ENCODE measurements around the gene ELAVL4.

ELAVL4 gene

GRCh38 chr1:50181027-50181663 is 72.4 kb downstream of the ELAVL4 start:
- no peak overlapping the region for H3K27ac ChIP-seq (ENCODE audit: low read length)
- no peak overlapping the region for H3K4me3 ChIP-seq (ENCODE audit: low read length)
- H3K9me3 ChIP-seq (ENCODE audit: insufficient read depth, low read depth, low read length): no peaks in the 10 kb centered on the region
- H3K9ac ChIP-seq (ENCODE audit: low read depth, low read length): no peak overlapping the region
- H3K36me3 ChIP-seq (ENCODE audit: insufficient read depth, low read depth, low read length): no peaks in the 10 kb centered on the region
- no peaks in the 10 kb centered on the region for H3K27me3 ChIP-seq (ENCODE audit: insufficient read depth, low read length)
- no peaks in the 10 kb centered on the region for H3K4me1 ChIP-seq (ENCODE audit: insufficient read depth, low read length)

- Histone ChIP-seq H3K9me3 (ENCODE audit: insufficient read depth, low read depth, low read length) (no peaks in the 10 kb centered on the region), H3K4me1 (ENCODE audit: insufficient read depth, low read length) (no peaks in the 10 kb centered on the region), H3K36me3 (ENCODE audit: insufficient read depth, low read depth, low read length) (no peaks in the 10 kb centered on the region), H3K4me3 (ENCODE audit: low read length) (no peak overlapping the region), H3K27ac (ENCODE audit: low read length) (no peak overlapping the region), H3K27me3 (ENCODE audit: insufficient read depth, low read length) (no peaks in the 10 kb centered on the region), H3K9ac (ENCODE audit: low read depth, low read length) (no peak overlapping the region)
Measured at GRCh38 chr1:50183378-50184133, 74.8 kb downstream of the ELAVL4 start.

DNA sequence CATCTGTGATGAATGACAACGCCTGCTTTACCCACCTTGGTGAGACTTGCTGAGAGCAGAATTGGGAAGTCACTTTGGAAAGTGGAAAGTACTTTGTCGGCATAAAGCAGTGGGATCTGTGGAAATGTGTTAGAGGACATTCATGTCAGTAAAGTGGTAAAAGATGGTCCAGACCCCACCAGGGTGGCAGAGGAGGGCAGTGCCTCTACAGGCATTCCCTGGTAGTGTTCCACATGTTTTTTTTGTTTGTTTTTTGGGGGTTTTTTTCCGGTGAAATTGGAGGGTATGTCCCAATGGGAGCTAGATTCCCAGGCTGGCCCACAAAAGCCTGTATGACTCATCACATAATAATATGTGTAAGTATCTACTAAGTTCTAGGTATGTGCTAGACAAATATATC is 80.6 kb downstream of the ELAVL4 start:
- no peak overlapping the region for H3K4me3 ChIP-seq (ENCODE audit: low read length)
- no peaks in the 10 kb centered on the region for H3K27me3 ChIP-seq (ENCODE audit: insufficient read depth, low read length)
- H3K36me3 ChIP-seq (ENCODE audit: insufficient read depth, low read depth, low read length): no peaks in the 10 kb centered on the region
- H3K9me3 ChIP-seq (ENCODE audit: insufficient read depth, low read depth, low read length): no peaks in the 10 kb centered on the region
- H3K9ac ChIP-seq (ENCODE audit: low read depth, low read length): no peak overlapping the region
- H3K27ac ChIP-seq (ENCODE audit: low read length): no peak overlapping the region
- no peaks in the 10 kb centered on the region for H3K4me1 ChIP-seq (ENCODE audit: insufficient read depth, low read length)

GRCh38 chr1:50193002-50193401 is 84.3 kb downstream of the ELAVL4 start:
- Histone ChIP-seq H3K27me3 (ENCODE audit: insufficient read depth, low read length) (no peaks in the 10 kb centered on the region), H3K4me3 (ENCODE audit: low read length) (no peak overlapping the region), H3K4me1 (ENCODE audit: insufficient read depth, low read length) (no peaks in the 10 kb centered on the region), H3K9ac (ENCODE audit: low read depth, low read length) (no peak overlapping the region), H3K9me3 (ENCODE audit: insufficient read depth, low read depth, low read length) (no peaks in the 10 kb centered on the region), H3K36me3 (ENCODE audit: insufficient read depth, low read depth, low read length) (no peaks in the 10 kb centered on the region), H3K27ac (ENCODE audit: low read length) (no peak overlapping the region)

GRCh38 chr1:50195205-50195604 is 86.5 kb downstream of the ELAVL4 start:
- H3K36me3 ChIP-seq (ENCODE audit: insufficient read depth, low read depth, low read length): no peaks in the 10 kb centered on the region
- H3K27ac ChIP-seq (ENCODE audit: low read length): no peak overlapping the region
- no peak overlapping the region for H3K4me3 ChIP-seq (ENCODE audit: low read length)
- H3K9ac ChIP-seq (ENCODE audit: low read depth, low read length): no peak overlapping the region
- no peaks in the 10 kb centered on the region for H3K9me3 ChIP-seq (ENCODE audit: insufficient read depth, low read depth, low read length)
- no peaks in the 10 kb centered on the region for H3K27me3 ChIP-seq (ENCODE audit: insufficient read depth, low read length)
- H3K4me1 ChIP-seq (ENCODE audit: insufficient read depth, low read length): no peaks in the 10 kb centered on the region

- H3K27ac ChIP-seq (ENCODE audit: low read length): no peak overlapping the region
- no peak overlapping the region for H3K9ac ChIP-seq (ENCODE audit: low read depth, low read length)
- H3K9me3 ChIP-seq (ENCODE audit: insufficient read depth, low read depth, low read length): no peaks in the 10 kb centered on the region
- no peaks in the 10 kb centered on the region for H3K27me3 ChIP-seq (ENCODE audit: insufficient read depth, low read length)
- no peaks in the 10 kb centered on the region for H3K4me1 ChIP-seq (ENCODE audit: insufficient read depth, low read length)
- H3K36me3 ChIP-seq (ENCODE audit: insufficient read depth, low read depth, low read length): no peaks in the 10 kb centered on the region
- H3K4me3 ChIP-seq (ENCODE audit: low read length): no peak overlapping the region
Measured at GRCh38 chr1:50196081-50196480, 87.4 kb downstream of the ELAVL4 start.

- Histone ChIP-seq H3K4me1 (ENCODE audit: insufficient read depth, low read length) (no peaks in the 10 kb centered on the region), H3K27me3 (ENCODE audit: insufficient read depth, low read length) (no peaks in the 10 kb centered on the region), H3K27ac (ENCODE audit: low read length) (no peak overlapping the region)
Measured at GRCh38 chr1:50197216-50197615, 88.5 kb downstream of the ELAVL4 start.

DNA sequence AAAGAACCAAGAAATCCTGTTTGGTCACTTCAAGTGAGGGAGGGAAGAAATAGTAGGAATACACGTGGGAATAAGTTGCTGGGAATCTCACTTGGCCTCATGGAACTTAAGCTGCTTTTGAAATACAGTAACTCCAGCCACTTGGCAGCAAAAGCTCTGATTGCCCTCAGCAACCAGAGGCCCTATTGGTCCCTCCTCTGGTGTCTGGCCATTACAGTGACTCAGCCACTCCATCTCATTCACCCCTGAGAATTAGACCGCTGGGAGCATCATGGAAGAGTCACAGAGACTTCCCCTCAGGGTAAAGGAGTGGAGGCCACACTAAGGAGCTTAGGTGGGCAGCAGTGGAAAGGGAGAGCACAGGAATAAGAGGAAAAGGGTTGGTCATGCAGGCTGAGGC is 99.6 kb downstream of the ELAVL4 start:
- Histone ChIP-seq H3K4me3 (ENCODE audit: low read length) (no peak overlapping the region), H3K9me3 (ENCODE audit: insufficient read depth, low read depth, low read length) (no peaks in the 10 kb centered on the region), H3K27me3 (ENCODE audit: insufficient read depth, low read length) (no peaks in the 10 kb centered on the region), H3K36me3 (ENCODE audit: insufficient read depth, low read depth, low read length) (no peaks in the 10 kb centered on the region), H3K27ac (ENCODE audit: low read length) (no peak overlapping the region), H3K9ac (ENCODE audit: low read depth, low read length) (no peak overlapping the region), H3K4me1 (ENCODE audit: insufficient read depth, low read length) (no peaks in the 10 kb centered on the region)

More at GRCh38 chr1:50197216-50197615, 88.5 kb downstream of the ELAVL4 start:
- no peaks in the 10 kb centered on the region for H3K36me3 ChIP-seq (ENCODE audit: insufficient read depth, low read depth, low read length)
- no peak overlapping the region for H3K4me3 ChIP-seq (ENCODE audit: low read length)
- no peak overlapping the region for H3K9ac ChIP-seq (ENCODE audit: low read depth, low read length)
- no peaks in the 10 kb centered on the region for H3K9me3 ChIP-seq (ENCODE audit: insufficient read depth, low read depth, low read length)

GRCh38 chr1:50208756-50209155 is 100.0 kb downstream of the ELAVL4 start:
- Histone ChIP-seq H3K27ac (ENCODE audit: low read length) (no peak overlapping the region), H3K9ac (ENCODE audit: low read depth, low read length) (no peak overlapping the region), H3K4me3 (ENCODE audit: low read length) (no peak overlapping the region), H3K36me3 (ENCODE audit: insufficient read depth, low read depth, low read length) (no peaks in the 10 kb centered on the region), H3K9me3 (ENCODE audit: insufficient read depth, low read depth, low read length) (no peaks in the 10 kb centered on the region), H3K27me3 (ENCODE audit: insufficient read depth, low read length) (no peaks in the 10 kb centered on the region), H3K4me1 (ENCODE audit: insufficient read depth, low read length) (no peaks in the 10 kb centered on the region)

- Histone ChIP-seq H3K9ac (ENCODE audit: low read depth, low read length) (no peak overlapping the region), H3K9me3 (ENCODE audit: insufficient read depth, low read depth, low read length) (no peaks in the 10 kb centered on the region), H3K27me3 (ENCODE audit: insufficient read depth, low read length) (no peaks in the 10 kb centered on the region), H3K27ac (ENCODE audit: low read length) (no peak overlapping the region), H3K4me3 (ENCODE audit: low read length) (no peak overlapping the region), H3K36me3 (ENCODE audit: insufficient read depth, low read depth, low read length) (no peaks in the 10 kb centered on the region), H3K4me1 (ENCODE audit: insufficient read depth, low read length) (no peaks in the 10 kb centered on the region)
Measured at GRCh38 chr1:50209749-50210148, 101.0 kb downstream of the ELAVL4 start.

DNA sequence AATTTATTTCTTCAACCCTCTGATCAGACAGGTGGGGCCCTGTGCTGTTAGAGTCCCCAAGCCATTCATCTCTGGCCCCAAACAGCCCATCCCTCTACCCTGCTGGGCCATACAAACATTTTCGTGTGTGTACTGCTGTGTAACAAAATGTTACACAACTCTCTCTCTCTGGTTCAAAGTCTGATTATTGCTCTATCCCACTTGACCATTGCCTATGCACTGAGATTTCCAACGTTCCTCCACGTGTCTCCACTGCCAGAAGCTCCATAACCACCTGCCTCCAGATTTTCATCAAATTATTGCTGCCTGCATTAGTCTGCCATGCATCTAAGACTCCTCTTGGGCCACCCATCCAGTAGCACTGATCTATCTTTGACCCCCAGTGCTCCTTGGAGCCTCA is 104.8 kb downstream of the ELAVL4 start:
- no peaks in the 10 kb centered on the region for H3K4me1 ChIP-seq (ENCODE audit: insufficient read depth, low read length)
- H3K4me3 ChIP-seq (ENCODE audit: low read length): no peak overlapping the region
- no peaks in the 10 kb centered on the region for H3K27me3 ChIP-seq (ENCODE audit: insufficient read depth, low read length)
- no peak overlapping the region for H3K9ac ChIP-seq (ENCODE audit: low read depth, low read length)
- H3K9me3 ChIP-seq (ENCODE audit: insufficient read depth, low read depth, low read length): no peaks in the 10 kb centered on the region
- no peak overlapping the region for H3K27ac ChIP-seq (ENCODE audit: low read length)
- H3K36me3 ChIP-seq (ENCODE audit: insufficient read depth, low read depth, low read length): no peaks in the 10 kb centered on the region

- no peak overlapping the region for H3K4me3 ChIP-seq (ENCODE audit: low read length)
- no peaks in the 10 kb centered on the region for H3K36me3 ChIP-seq (ENCODE audit: insufficient read depth, low read depth, low read length)
- H3K9ac ChIP-seq (ENCODE audit: low read depth, low read length): no peak overlapping the region
- no peak overlapping the region for H3K27ac ChIP-seq (ENCODE audit: low read length)
- no peaks in the 10 kb centered on the region for H3K4me1 ChIP-seq (ENCODE audit: insufficient read depth, low read length)
- H3K27me3 ChIP-seq (ENCODE audit: insufficient read depth, low read length): no peaks in the 10 kb centered on the region
- H3K9me3 ChIP-seq (ENCODE audit: insufficient read depth, low read depth, low read length): no peaks in the 10 kb centered on the region
Measured at GRCh38 chr1:50214717-50215116, 106.0 kb downstream of the ELAVL4 start.

Data from iPS-20b (cell line).